ENCODE data around the gene TMEM174.

DNA sequence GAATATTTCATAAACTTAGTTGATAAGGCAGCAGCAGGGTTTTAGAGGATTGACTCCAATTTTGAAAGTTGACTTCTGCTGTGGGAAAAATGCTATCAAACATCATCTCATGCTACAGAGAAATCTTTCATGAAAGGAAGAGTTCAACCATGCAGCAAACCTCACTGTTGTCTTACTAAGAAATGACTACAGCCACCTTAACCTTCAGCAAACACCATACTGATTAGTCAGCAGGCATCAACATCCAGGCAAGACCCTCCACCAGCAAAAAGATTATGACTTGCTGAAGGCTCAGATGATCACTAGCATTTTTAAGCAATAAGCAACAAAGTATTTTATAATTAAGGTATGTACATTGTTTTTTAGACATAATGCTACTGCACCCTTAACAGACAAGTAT, 7.6 kb downstream of the TMEM174 start:
- TF ChIP-seq POLR2A (IDR thresholded peaks at IDR 0.05; ENCODE audit: low read length) (no peak), GATA1 (IDR thresholded peaks at IDR 0.05; ENCODE audit: low read depth, low read length) (no peak)

Data from erythroblast (primary cell).